GM12878 (cell line): Measurements from ENCODE around the gene CACNA2D3. TPM values are rescaled to one million over a fixed set of nuclear protein-coding genes. Genes with fewer than 3 reads are reported as not detected.

ENCODE experiments used
- ATAC-seq: fragments of 200-7000 bp; cut with Tn5 transposase; 3 replicates; pipeline ENCODE4 v1.9.1; 2020; ENCODE audit warnings: mild to moderate bottlenecking, moderate library complexity
- BruUV-seq: library from RNA; stranded (reverse); fragments of 400-500 nt; replicated peaks from 2 replicates; lab custom pipeline; 2021; lab: Mats Ljungman, UMichigan
- CTCF ChIA-PET: fragments of 300-600 bp; sonication (Branson Sonifier 250); formaldehyde crosslinking; extraction: SDS; loops from one replicate; lab custom pipeline; 2021; ENCODE audit warnings: inconsistent platforms; lab: Yijun Ruan, JAX
- POLR2A ChIA-PET: fragments of 350-600 bp; formaldehyde crosslinking; extraction: SDS; loops from one replicate; lab custom pipeline; 2021; ENCODE audit warnings: inconsistent platforms; lab: Charles Lee
- RAD21 ChIA-PET: fragments of 300-600 bp; sonication (Branson Sonifier 250); formaldehyde crosslinking; loops from one replicate; lab custom pipeline; 2023; ENCODE audit warnings: antibody characterized with exemption; ENCODE audit not compliant: unreplicated experiment; lab: Charles Lee
- SMC1A ChIA-PET: fragments of 300-600 bp; sonication (Branson Sonifier 250); formaldehyde crosslinking; loops from one replicate; lab custom pipeline; 2023; ENCODE audit not compliant: unreplicated experiment, uncharacterized antibody; lab: Charles Lee
- DNase-seq: peaks from one replicate; pipeline ENCODE4 v3.0.0-alpha.2; 2011; ENCODE audit warnings: low read depth, low spot score
- FAIRE-seq: peaks from 3 replicates; lab custom pipeline; 2011; peaks lifted over from hg19 to GRCh38; lab: Jason Lieb, UNC
- H2AFZ ChIP-seq: 2 replicates; pipeline ENCODE4 v1.6.0; 2011; ENCODE audit warnings: low read depth, low read length, control low read depth; ENCODE audit not compliant: control insufficient read depth
- H3K27ac ChIP-seq: 2 replicates; pipeline ENCODE4 v1.5.1; 2011; ENCODE audit warnings: control low read depth; ENCODE audit not compliant: control insufficient read depth, insufficient read depth
- H3K27me3 ChIP-seq, 2 experiments: replicated peaks in 1 of 2; 2 replicates each; pipeline versions ENCODE4 v1.6.0 to v1.6.1; 2011; ENCODE audit warnings: low read length in 1 of 2; ENCODE audit not compliant: control insufficient read depth in 2 of 2, insufficient read depth in 2 of 2
- H3K36me3 ChIP-seq, 2 experiments: 2 replicates each; pipeline ENCODE4 v1.5.1; 2011; ENCODE audit warnings: low read length in 1 of 2; ENCODE audit not compliant: control insufficient read depth in 2 of 2, insufficient read depth in 2 of 2
- H3K4me1 ChIP-seq: 2 replicates; pipeline ENCODE4 v1.6.1; 2011; ENCODE audit warnings: mild to moderate bottlenecking, low read length, moderate library complexity, mixed read lengths; ENCODE audit not compliant: control insufficient read depth, insufficient read depth
- H3K4me2 ChIP-seq: 2 replicates; pipeline ENCODE4 v1.6.0; 2011; ENCODE audit warnings: control low read depth; ENCODE audit not compliant: control insufficient read depth, insufficient read depth
- H3K4me3 ChIP-seq: fragments of 200-600 bp; sonication (generic); 2 replicates; pipeline ENCODE4 v1.5.1; 2016
- H3K79me2 ChIP-seq: 2 replicates; pipeline ENCODE4 v1.6.0; 2011; ENCODE audit warnings: low read length; ENCODE audit not compliant: control insufficient read depth, insufficient read depth
- H3K9ac ChIP-seq: 2 replicates; pipeline ENCODE4 v1.8.0; 2011; ENCODE audit warnings: low read length, control low read depth, mixed read lengths; ENCODE audit not compliant: control insufficient read depth, insufficient read depth
- H3K9me3 ChIP-seq: replicated peaks from 3 replicates; pipeline ENCODE4 v1.5.1; 2011; ENCODE audit warnings: mild to moderate bottlenecking, low read length; ENCODE audit not compliant: control insufficient read depth, insufficient read depth
- H4K20me1 ChIP-seq: 2 replicates; pipeline ENCODE4 v1.6.0; 2011; ENCODE audit not compliant: control insufficient read depth, insufficient read depth
- BACH1 ChIP-seq: fragments of 450-650 bp; IDR thresholded peaks from 2 replicates; pipeline ENCODE4 v1.6.1; 2017; ENCODE audit warnings: mild to moderate bottlenecking, borderline replicate concordance
- CHD2 ChIP-seq: IDR thresholded peaks from 2 replicates; pipeline ENCODE4 v1.6.1; 2011; ENCODE audit warnings: low read depth, low read length, improper control_type of control experiment, borderline replicate concordance
- FOXK2 ChIP-seq: fragments of 450-650 bp; IDR thresholded peaks from 2 replicates; pipeline ENCODE4 v1.6.1; 2017; ENCODE audit warnings: mild to moderate bottlenecking, moderate library complexity
- GABPA ChIP-seq: IDR thresholded peaks from 2 replicates; pipeline ENCODE4 v1.6.1; 2014; ENCODE audit warnings: antibody characterized with exemption, low read depth, mild to moderate bottlenecking, inconsistent platforms
- JUNB ChIP-seq: IDR thresholded peaks from 2 replicates; pipeline ENCODE4 v1.6.1; 2016; ENCODE audit warnings: antibody characterized with exemption, mild to moderate bottlenecking
- NRF1 ChIP-seq: conservative IDR thresholded peaks from 2 replicates; pipeline ENCODE4 v1.6.1; 2011; ENCODE audit warnings: mild to moderate bottlenecking, low read depth, low read length, improper control_type of control experiment
- POLR2AphosphoS2 ChIP-seq: IDR thresholded peaks from 2 replicates; pipeline ENCODE4 v1.6.1; 2011; ENCODE audit warnings: low read depth, mild to moderate bottlenecking, low read length, improper control_type of control experiment, moderate library complexity
- ZZZ3 ChIP-seq: IDR thresholded peaks from 2 replicates; pipeline ENCODE4 v1.6.1; 2011; ENCODE audit warnings: low read depth; ENCODE audit not compliant: control insufficient read depth, insufficient read length
- WGBS: methylation state at CpG from one replicate; pipeline ENCODE4 v1.1.6; 2016; ENCODE audit warnings: low lambda C conversion rate; ENCODE audit not compliant: insufficient replicate concordance, insufficient coverage; ENCODE audit errors: missing lambda C conversion rate; 5-methylcytosine and 5-hydroxymethylcytosine counted together
- in situ Hi-C: fragments of 300-500 bp; cut with MboI; formaldehyde crosslinking; loops from 9 replicates; pipeline ENCODE4 v1.14.3; 2018; ENCODE audit warnings: mixed read lengths
- intact Hi-C: fragments of 100-400 bp; cut with micrococcal nuclease; formaldehyde crosslinking; loops from one replicate; pipeline ENCODE4 v1.14.2; 2022; ENCODE audit not compliant: unreplicated experiment
- polyA plus RNA-seq, 11 experiments: library from polyadenylated mRNA; depleted of rRNA in 4 of 11; unstranded in 6 of 11; stranded (reverse) in 5 of 11; fragments of >200 nt; fragmentation: Nextera tagmentation in 4 of 11; fragmentation: Illumina TruSeq in 1 of 11; extraction: Ambion mirVana in 4 of 11; extraction: Trizol in 1 of 11; gene quantifications; 1 replicate in 1 of 11; 2 replicates in 10 of 11; pipeline versions ENCODE4 v1.2.1 to v1.2.3, GENCODE V29; 2011 to 2016; ENCODE audit warnings: inconsistent platforms in 2 of 11, missing spikeins in 2 of 11, low read depth in 1 of 11
- total RNA-seq, 4 experiments: library from RNA; depleted of rRNA in 3 of 4; stranded (reverse); fragments of >200 nt in 3 of 4; fragmentation: Illumina TruSeq in 1 of 4; extraction: Trizol in 1 of 4; gene quantifications; 2 replicates each; pipeline versions ENCODE4 v1.2.1 to v1.2.3, GENCODE V29; 2013 to 2021
- TF ChIP-seq, protein P1 (sequence below): fragments of 450-650 bp; conservative IDR thresholded peaks from 2 replicates; pipeline ENCODE4 v1.6.1; 2017; ENCODE audit warnings: mild to moderate bottlenecking, moderate library complexity

Gene CACNA2D3
- total and polyA plus RNA-seq, 10 of the 15 experiments (the other 5 are each of a cell fraction or from before 2014, with no cell fraction given), result not detected

DNA sequence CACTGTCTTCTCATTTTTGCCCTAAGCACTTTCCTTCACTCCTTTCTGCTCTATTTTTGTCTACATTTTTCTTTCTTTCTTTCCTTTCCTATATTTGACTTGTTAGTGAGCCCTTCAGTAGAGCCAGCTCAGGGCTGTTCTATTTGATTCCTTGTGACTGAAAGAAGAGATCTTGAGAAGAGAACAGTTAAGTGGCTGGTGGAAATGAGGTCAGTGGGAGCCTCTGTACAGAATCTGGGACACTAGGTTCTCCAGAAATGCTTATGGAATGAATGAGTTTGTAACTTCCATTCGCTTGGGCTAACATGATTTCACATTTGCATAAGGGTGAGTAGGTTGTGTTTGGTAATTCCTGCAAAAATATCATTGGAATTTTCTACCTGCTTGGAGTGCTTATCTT is 45.6 kb downstream of the CACNA2D3 start:
- no TSS peak for BruUV-seq
- FAIRE-seq (no peak), ATAC-seq (no peak), DNase-seq (no peak)
- Histone ChIP-seq H3K9ac (no peak overlapping the region), H3K9me3 (no peaks in the 10 kb centered on the region), H3K27me3 (0 out of 4 replicates have a peak, but pooled peaks cover 0 to 5% of the 10 kb centered on the region in 2 experiments), H3K4me1 (no peaks in the 10 kb centered on the region), H3K27ac (no peak overlapping the region), H3K4me2 (no peak overlapping the region), H3K4me3 (no peak overlapping the region), H3K36me3 (no peaks in the 10 kb centered on the region), H4K20me1 (no peaks in the 10 kb centered on the region), H2AFZ (no peak overlapping the region), H3K79me2 (no peaks in the 10 kb centered on the region)
- intact Hi-C loops, result no loop called here
- in situ Hi-C loops, result no loop called here
- POLR2A ChIA-PET, result no interaction called here
- RAD21 ChIA-PET, result no interaction called here
- CTCF ChIA-PET, result no interaction called here
- 0% methylated on average over 1 of the region's 1 CpG for WGBS
- SMC1A ChIA-PET, result no interaction called here
- TF ChIP-seq CHD2 (no peak), JUNB (no peak), GABPA (no peak), ZZZ3 (no peak), POLR2AphosphoS2 (no peak), NRF1 (no peak), BACH1 (no peak), FOXK2 (no peak)
- TF ChIP-seq, protein P1, sequence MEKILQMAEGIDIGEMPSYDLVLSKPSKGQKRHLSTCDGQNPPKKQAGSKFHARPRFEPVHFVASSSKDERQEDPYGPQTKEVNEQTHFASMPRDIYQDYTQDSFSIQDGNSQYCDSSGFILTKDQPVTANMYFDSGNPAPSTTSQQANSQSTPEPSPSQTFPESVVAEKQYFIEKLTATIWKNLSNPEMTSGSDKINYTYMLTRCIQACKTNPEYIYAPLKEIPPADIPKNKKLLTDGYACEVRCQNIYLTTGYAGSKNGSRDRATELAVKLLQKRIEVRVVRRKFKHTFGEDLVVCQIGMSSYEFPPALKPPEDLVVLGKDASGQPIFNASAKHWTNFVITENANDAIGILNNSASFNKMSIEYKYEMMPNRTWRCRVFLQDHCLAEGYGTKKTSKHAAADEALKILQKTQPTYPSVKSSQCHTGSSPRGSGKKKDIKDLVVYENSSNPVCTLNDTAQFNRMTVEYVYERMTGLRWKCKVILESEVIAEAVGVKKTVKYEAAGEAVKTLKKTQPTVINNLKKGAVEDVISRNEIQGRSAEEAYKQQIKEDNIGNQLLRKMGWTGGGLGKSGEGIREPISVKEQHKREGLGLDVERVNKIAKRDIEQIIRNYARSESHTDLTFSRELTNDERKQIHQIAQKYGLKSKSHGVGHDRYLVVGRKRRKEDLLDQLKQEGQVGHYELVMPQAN, result no peak
